Kidney glomerular epithelial cell (primary cell): ENCODE data around the gene TSPEAR.
"Not testable (repeated sequence)": the region's sequence is repeated elsewhere in the genome, so short reads cannot be mapped to it uniquely, and the experiment has no call there.

Experiments used
- DNase-seq: peaks from one replicate; lab custom pipeline; 2025; lab: John Stamatoyannopoulos, UW

Gene TSPEAR

DNA sequence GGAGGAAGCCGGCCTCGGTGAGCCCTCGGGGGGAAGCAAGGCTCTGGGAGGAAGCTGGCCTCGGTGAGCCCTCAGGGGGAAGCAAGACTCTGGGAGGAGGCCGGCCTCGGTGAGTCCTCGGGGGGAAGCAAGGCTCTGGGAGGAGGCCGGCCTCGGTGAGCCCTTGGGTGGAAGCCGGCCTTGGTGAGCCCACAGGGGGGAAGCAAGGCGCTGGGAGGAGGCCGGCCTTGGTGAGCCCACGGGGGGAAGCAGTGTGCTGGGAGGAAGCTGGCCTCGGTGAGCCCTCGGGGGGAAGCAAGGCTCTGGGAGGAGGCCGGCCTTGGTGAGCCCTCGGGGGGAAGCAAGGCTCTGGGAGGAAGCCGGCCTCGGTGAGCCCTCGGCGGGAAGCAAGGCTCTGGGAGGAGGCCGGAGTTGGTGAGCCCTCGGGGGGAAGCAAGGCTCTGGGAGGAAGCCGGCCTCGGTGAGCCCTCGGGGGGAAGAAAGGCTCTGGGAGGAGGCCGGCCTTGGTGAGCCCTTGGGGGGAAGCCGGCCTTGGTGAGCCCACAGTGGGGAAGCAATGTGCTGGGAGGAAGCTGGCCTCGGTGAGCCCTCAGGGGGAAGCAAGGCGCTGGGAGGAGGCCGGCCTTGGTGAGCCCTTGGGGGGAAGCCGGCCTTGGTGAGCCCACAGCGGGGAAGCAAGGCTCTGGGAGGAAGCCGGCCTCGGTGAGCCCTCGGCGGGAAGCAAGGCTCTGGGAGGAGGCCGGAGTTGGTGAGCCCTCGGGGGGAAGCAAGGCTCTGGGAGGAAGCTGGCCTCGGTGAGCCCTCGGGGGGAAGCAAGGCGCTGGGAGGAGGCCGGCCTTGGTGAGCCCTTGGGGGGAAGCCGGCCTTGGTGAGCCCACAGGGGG, 208.1 kb downstream of the TSPEAR start:
- DNase-seq: not testable (repeated sequence)

DNA sequence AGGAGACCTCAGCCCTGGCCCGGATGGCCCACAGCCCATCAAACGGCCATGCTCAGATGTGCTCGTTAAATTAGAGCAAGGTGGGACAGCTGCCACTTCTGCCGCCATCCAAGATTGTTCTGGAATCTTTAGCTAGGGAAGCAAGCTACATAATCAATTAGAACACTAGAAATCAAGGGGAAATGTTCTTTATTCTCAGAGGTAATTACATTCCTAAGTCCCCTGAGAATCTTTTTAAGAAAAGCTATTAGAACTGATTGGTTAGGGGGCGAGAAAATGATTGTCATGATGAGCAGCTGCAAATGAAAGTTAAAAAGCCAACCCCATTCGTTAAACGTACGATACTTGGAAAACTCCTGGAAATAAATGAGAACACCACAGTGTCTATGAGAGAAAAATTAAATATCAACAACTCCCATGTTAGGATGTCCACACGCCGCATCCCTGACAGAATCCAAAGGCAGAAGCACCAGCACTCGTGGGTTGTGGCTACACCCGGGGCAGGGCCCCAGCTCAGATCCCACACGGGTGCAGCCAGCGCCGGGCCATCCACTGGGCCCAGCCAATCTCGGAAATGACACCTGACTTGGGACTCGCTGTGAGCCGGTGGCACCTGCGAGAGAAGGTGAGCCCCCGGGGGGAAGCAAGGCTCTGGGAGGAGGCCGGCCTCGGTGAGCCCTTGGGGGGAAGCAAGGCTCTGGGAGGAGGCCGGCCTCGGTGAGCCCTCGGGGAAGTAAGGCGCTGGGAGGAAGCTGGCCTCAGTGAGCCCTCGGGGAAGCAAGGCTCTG, 209.0 kb downstream of the TSPEAR start:
- DNase-seq: no peak

DNA sequence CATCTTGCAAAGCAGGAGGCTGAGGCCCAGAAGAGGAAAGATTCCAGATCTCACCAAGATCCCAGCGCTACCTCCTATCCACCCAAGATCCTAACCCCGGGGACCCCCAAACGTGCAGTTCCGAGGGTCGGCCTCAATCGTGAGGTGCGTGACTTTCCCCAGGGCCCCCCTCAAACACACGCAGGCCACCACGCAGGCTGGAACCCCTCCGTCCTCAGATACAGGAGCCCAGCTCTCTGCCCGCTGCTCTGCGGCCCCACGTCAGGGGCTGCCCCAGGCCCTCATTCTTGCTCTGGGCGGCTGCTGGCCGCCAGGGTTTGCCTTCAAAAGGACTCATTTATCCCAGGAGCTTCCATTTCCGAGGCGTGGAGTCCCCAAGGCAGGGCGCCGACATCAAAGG, 211.3 kb downstream of the TSPEAR start:
- DNase-seq: no peak

DNA sequence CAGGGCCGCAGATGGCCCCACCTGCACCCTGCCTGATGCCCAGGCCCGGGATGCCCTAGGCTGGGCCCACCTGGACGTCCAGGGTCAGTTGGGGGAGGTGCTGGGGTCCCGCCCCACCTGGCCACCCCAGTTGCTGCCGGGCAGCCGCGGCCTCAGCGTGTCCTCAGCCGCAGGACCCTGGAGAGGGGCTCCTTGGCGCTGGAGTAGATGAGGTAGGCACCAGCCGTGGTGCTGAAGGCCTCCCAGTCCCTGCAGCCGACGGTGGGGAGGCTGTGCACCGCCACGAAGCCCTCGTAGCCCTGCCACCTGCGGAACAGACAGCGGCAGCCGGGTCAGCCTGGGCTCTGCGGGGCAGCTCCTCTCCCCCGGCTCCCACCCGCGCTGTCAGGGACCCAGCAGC, 211.7 kb downstream of the TSPEAR start:
- DNase-seq: no peak

DNA sequence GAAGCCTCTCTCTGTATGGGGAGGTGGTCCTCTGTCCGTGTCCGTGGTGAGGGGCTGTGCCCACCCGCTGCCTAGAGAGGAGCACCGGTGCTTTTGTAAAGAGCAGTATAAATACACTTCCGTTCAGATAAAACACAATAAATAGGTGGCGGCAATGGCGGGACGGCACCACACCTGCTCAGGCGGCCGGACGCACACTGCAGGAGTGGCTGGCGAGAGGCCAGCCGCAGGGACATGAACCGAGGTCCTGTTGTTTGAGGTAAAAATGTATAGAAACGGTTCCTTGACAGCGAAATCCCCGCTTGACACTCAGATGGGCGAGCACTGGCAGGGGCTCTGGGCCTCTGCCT, 212.2 kb downstream of the TSPEAR start:
- DNase-seq: no peak

DNA sequence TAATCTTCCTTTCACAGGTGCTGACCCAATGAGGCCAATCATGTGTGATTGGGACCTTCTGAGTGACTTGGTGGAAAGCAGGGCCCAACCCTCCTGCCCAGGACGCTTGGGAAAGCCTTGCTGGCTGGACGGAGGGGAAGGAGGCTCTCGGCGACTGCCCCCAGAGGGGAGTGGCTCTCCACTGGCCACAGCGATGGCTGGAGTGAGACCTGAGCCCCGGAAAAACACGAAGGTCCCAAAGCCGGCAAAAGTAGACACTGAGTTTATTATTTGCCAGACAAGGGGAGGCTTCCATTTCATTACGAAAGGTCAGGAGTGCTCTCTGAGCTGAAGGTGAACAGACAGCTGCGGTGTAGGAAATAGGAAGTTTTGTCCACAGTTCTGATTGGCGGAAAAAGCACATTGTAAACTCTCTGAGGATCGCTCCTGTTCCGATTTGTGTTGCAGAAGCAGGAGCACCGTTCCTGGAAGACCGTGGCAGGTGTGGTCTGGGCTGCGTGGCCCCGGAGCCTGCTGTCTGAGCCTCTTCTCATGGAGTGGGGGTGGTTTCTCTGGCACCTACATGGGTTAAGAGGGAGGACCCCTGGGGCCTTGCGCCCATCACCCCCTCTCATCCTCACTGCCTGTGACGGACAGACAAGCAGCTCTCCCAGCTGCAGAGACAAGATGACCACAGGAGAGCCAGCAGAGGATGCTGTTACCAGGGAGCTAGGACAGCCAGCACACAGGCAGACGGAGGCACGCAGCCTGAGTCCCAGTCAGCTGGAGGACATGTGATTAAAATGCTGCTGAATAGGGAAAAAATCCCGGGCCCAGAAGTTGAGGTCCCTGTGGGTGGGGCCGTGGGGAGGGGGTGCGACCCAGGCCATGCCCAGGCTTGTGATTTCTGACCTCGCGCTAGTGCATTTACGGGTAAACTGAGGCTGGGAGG, 212.8 kb downstream of the TSPEAR start:
- DNase-seq: no peak

DNA sequence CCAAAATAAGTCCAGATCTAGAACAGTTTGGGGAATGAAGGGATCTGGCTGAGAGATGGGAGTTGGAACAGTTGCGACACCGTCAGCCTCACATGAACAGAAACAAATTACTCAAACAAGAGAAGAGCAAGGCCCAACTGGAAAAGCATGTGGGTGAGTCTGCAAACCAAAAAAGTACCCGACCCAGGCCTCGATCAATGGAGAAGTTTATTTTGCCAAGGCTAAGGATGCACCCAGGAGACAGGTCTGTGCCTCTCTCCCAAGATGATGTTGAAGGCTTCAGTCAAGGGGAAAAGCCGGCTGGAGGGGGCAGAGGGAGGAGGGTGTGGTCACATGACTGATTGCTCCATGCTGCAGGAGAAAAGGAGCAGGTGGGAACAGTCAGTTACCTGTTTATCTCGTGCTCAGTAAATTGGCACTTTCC, 213.7 kb downstream of the TSPEAR start:
- no peak for DNase-seq

DNA sequence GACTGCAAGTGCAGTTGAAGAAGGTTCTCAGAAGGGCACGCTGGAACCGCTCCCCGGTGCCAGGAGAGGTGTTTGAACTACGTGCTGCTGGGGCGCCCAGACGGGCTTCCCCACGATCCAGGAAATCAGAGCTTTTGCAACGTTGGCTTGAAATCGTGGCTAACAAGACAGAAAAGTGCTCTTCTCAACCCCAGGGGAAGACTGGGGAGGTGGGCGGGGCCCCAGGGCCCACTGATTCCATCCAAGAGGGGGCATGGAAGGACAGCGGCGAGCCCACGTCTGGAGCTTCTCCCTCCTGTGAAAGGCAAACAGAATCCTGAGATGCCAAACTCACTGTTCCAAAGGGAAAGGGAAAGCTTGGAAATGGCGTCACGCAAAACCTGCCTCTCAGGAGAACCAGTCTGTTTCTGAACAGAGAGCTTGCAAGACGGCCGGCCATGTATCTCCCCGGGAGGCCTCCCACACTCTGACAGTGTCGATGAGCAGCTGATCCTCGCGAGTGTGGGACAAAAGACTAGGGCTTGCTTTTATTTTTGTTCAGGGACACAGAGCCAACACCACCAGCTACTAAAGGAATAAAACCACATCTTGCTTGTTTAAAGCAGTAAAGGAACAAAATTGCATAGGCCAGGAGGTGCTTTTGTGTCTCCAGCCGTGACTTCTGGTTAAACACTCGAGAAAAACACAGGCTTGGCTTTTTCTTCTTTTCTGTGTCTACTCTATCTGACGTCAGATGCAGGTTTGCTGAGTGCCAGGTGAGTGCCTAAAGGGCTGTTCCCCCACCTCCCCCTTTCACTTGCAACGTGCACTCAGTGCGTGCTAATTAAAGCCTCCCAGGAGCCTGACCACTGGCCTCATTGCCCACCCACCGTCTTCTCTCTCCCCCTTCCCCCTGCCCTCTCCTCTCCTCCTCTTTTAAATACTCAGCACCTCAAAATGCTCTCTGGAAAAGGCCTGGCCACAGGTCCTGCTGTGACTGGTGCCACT, 214.5 kb downstream of the TSPEAR start:
- no peak for DNase-seq

DNA sequence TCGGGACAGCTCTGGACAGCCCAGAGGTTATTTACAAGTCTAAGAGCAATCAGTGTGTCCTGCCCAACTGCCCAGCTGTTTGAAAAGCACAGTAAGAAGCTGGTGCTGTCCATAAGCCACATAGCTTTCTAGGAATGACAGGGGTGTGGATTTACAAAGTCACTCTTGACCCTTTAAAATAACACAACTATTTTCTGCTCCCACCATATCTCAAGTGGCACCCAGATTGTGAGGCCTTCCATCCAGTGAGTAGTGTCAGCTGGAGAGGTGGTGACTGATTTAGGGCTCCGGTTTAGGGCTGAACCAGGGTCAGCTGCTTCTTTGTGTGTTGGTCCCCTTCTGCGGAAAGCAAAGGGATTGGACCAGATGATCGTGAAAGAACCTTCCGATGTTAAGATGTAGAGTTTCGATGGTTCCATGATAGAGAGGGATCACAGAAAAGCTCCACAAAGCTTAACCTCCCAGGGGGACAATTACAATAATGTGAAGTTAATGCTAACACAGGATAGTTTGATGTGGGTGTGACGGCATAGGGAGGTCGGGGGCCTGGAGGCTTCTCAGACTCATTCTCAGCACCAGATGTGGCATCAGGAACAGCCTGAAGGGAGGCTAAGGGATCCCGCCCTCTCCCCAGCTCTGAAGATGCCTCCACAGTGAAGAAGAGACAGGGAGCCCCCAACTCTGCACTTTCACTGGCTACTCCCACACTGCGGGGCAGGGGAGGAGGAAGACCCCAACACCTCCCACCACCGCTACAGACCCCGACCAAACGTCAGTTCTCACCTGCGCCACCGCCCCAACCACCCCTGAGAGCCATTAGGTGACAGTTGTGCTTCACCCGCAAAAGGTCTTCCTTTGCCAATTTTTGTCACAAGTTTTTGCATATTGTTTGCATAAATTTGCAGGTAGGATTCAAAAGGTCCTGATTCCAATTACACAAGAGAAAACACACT, 215.5 kb downstream of the TSPEAR start:
- no peak for DNase-seq

DNA sequence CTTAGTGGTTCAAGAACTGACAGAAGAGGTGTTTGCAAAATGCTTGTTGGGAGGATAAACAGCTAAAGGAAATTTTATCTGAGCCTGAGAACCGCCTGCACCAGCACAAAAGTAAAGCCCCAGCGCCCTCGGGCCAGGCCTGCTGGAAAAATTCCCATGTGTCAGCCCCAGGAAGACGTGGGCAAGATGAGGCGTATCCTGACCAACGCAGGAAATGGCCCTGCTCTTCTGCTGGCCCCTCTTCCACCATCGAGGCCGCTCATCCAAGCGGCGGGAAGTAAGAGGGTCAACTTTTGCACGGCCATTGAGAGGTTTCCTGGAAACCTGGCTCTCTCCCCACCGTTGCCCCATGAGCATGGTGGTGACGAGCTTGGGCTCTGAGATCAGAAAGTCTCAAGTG, 216.4 kb downstream of the TSPEAR start:
- DNase-seq: no peak

DNA sequence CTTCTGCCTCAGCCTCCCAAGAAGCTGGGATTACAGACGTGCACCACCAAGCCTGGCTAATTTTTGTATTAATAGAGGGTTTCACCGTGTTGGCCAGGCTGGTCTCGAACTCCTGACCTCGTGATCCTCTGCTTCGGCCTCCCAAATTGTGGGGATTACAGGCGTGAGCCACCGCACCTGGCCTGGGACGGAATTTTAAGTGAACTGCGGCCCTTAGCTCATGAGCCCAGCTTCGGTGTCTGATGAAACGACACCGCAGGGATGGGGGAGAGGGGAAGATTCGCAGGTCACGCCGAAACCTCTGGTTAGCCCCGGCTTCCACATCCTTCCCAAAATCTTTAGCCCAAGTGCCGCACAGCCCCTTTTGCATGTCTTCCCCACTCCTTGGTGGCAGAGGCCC, 217.0 kb downstream of the TSPEAR start:
- DNase-seq: no peak

DNA sequence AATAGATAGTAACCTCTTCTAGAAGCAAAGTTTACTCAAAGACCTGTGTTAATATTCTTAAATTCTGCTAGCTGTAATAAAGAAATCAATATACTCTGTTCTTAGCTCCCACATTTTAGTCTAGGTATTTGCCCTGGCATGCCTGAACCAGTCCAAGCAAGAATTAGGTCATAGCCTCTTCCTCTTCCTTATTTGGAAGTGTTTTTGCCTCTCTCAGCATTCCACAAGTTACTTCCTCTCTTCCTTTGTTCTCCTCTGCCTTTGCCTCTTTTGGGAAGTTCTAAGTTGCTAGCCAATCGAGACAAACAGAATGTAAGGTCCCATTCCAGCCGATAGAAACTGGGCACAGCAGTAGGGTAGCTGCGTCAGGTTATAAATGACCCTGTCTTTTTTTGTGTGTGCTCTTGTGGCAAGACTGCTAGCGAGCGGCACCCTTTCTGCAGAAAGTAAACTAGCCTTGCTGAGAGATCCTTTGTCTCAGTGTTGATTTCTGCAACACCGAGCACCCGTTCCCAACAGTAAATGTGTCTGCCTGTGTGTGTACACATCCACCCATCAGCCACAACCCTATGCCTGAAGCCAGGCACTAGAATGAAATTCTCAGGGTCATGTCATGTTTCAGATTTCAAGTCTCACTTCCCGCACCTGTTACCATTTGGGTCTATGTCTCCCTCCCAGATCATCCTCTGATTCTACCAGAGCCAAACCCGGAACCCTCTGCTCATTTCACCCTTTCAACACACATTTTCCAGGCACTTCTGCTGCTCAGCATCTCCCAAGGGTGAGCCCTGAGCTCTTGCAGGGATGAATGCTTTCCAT, 218.6 kb downstream of the TSPEAR start:
- DNase-seq: no peak

DNA sequence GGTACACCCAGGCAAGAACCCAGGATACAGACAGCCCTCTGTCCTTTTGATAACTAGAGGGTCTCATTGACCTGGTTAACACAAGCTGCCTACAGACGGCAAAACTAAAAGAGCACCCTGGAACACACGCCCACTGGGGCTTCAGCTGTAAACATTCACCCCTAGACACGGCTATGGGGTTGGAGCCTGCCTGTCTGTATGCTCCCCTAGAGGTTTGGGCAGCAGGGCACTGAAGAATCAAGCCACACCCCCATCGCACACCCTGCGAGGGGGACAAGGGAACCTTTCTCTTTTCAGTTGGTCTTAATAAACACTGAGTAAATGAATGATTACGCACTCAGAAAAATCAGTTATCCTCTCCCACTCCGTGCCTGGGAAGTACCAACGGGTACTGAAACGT, 220.6 kb downstream of the TSPEAR start:
- no peak for DNase-seq

DNA sequence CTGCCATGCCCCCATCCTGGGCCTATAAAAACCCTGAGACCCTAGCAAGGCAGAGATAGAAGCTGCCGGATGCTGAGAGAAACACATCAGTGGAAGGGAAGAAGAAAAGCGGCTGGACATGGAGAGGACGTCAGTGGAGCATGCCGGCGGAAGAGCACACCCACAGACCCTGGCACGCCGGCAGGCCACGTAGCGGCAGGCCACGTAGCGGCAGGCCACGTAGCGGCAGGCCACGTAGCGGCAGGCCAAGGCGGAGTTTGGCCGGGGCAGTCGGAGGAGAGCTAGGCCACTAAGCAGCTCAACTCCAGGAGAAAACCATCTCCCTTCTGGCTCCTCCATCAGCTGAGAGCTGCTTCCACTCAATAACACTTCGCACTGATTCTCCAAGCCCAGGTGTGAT, 221.0 kb downstream of the TSPEAR start:
- no peak for DNase-seq

DNA sequence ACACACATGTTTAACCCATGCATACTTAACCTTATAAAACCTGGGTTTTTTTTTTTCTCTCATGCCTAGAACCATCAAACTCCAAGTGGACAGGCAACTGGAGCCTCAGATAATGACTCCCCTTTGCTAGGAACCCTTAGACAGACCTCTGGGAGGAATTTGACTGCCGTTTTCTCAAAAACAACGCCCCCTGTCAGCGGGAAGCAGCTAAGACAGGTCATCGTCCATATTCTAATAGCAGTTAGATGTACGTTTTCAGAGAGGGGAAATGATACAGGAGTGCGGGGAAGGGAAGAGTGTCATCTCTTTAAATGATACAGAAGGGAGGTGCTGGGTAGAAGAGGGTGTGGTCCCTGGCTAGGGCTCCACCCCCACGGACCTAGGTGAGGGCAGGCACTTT, 221.4 kb downstream of the TSPEAR start:
- no peak for DNase-seq

DNA sequence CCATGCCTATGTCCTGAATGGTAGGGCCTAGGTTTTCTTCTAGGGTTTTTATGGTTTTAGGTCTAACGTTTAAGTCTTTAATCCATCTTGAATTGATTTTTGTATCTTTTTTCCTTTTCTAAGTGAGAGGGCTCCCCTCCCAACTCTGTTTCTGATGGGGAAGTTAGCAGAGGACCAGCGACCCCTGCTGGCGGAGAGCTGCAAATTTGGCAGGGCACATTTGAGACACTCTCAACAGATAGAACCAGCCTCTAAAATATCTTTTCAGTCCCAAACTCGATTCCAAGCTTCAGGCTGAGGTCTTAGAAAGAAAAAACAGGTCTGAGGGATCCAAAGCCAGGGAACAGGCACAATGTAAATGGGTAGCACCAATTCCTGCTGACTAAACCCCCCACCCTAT, 223.5 kb downstream of the TSPEAR start:
- DNase-seq: no peak

DNA sequence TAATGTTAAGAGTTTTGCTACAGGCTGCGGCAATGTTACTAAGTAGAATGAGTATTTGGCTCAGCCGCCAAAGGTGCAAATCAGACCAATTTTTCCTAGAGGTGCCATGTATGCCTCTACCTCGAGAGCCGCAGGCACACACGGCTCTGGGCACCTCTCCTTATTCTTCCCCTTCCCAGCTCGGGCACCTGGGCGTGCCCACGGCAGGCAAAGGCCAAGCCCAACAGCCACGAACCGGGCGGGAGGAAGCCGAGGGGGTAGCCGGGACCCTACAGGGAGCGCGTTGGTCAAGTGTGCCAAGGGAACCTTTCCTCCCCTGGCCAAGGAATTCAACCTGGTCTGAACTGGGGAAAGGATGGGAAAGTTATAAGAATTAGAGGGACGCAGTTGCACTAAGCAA, 225.1 kb downstream of the TSPEAR start:
- DNase-seq: no peak

DNA sequence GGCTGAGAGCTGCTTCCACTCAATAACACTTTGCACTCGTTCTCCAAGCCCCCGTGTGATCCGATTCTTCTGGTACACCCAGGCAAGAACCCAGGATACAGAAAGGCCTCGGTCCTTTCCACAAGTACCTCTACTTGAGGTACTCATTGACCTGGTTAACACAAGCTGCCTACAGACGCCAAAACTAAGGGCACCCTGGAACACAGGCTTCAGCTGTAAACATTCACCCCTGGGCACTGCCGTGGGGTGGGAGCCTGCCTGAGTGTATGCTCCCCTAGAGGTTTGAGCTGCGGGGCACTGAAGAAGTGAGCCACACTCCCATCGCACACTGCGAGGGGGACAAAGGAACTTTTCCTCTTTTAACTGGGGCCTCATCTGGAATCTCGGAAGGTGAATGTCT, 225.6 kb downstream of the TSPEAR start:
- DNase-seq: no peak

DNA sequence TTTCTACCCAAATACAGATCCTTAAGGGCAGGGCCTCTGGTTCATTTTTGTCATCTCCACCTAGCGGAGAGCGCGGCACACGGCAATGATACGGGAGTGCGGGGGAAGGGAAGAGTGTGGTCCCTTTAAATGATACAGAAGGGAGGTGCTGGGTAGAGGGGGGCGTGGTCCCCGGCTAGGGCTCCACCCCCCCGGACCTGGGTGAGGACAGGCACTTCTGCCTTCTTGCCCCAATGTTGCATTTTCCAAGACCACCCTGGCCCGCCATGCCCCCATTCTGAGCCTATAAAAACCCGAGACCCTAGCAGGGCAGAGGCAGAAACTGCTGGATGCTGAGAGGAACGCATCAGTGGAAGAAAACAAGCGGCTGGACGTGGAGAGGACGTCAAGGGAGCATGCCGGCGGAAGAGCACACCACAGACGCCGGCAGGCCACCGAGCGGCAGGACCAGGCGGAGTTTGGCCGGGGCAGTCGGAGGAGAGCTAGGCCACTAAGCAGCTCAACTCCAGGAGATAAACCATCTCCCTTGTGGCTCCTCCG, 226.0 kb downstream of the TSPEAR start:
- DNase-seq: no peak
